ENCODE results near the gene RDH12. TPM values are rescaled to one million over a fixed set of nuclear protein-coding genes. Genes with fewer than 3 reads are reported as not detected.
A peak's percentile ranks its signal among the peaks of the same experiment; 100 is the strongest.
"Not testable (repeated sequence)": the region's sequence is repeated elsewhere in the genome, so short reads cannot be mapped to it uniquely, and the experiment has no call there.

RDH12 gene
- total RNA-seq, 1 experiment from 2014 or later: 0.38 TPM

DNA sequence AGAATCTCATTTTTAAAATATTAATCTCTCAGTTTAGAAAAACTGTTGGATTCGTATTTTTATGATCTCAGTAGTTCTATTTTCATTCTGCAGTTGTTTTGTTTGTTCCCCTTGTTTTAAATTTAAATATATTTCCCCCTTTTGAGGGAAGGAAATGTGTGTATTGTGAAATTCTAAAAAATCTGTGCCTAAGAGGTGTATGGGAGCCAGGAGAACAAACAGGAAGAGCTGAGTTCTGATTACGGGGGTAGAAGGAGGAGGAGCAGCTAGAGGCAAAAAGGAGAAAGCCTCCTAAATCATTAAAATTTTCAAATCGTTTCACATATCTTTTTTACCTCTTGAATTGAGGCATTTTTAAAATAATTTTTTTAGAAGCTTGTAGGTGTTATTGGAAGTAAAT, 2.3 kb downstream of the RDH12 start:
- intact Hi-C loops (cut with micrococcal nuclease; ENCODE audit: unreplicated experiment): loop anchor here (1.0 to 10.0 kb wide), 5 partner anchors 37 to 269 kb away; partner anchors contain the start of gene ARG2
- no peaks in the 10 kb centered on the region for H3K27me3 Mint-ChIP-seq (ENCODE audit: unreplicated experiment)
- H3K27ac Mint-ChIP-seq (ENCODE audit: unreplicated experiment): no peak overlapping the region
- no peak for TF ChIP-seq CTCF (IDR thresholded peaks at IDR 0.05; ENCODE audit: unreplicated experiment)
- H3K4me1 Mint-ChIP-seq (ENCODE audit: low read depth, unreplicated experiment): peaks cover 16% of the 10 kb centered on the region
- BruUV-seq (replicated peaks): no TSS peak
- H3K9me3 Mint-ChIP-seq (ENCODE audit: low read depth, unreplicated experiment): no peaks in the 10 kb centered on the region
- no peak for DNase-seq
- H3K4me3 Mint-ChIP-seq (ENCODE audit: low read depth, unreplicated experiment): no peak overlapping the region
- no peaks in the 10 kb centered on the region for H3K36me3 Mint-ChIP-seq (ENCODE audit: insufficient read depth, unreplicated experiment)
- CTCF ChIA-PET: interaction anchor here (1.0 to 2.3 kb wide), 22 partner anchors 9 to 542 kb away, joined by 3 to 31 read pairs (median 6); partner anchors contain the start of genes ARG2, PIGH, PLEKHH1 and RDH11

DNA sequence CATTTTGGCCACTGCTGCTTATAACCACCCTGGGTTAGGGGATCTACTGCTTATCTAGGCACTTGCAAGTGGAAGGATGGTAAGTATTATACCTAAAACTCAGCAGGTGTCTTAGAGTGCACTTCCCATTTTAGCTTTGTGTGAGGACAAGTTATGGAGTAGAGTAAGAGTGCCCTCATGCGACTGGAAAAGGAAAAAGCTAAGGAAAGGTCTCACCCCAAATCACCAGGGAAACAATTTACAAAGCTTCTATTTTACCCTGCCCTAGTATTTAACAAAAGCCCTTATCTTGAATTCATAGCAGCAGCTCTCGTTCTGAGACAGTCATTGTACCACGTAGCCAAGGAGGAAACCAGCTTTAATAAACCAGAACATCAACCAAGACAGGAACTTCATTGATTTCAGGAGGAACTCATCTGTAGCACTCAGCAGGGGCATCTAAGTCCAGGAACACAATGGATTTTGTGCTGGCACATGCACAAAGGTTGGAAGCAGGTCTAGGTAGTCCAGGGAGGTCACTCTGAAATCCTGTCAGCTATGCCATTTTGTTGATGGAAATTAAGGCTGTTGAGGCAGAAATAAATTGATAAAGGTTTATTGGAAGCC, 2.9 kb downstream of the RDH12 start:
- TF ChIP-seq CTCF (IDR thresholded peaks at IDR 0.05; ENCODE audit: unreplicated experiment): peak; percentile 50
- H3K27me3 Mint-ChIP-seq (ENCODE audit: unreplicated experiment): no peaks in the 10 kb centered on the region
- peaks cover 16% of the 10 kb centered on the region for H3K4me1 Mint-ChIP-seq (ENCODE audit: low read depth, unreplicated experiment)
- peak overlapping the region; percentile 78 for H3K27ac Mint-ChIP-seq (ENCODE audit: unreplicated experiment)
- CTCF ChIA-PET: interaction anchor here (0.6 to 2.3 kb wide), 24 partner anchors 10 to 542 kb away, joined by 3 to 31 read pairs (median 5); partner anchors contain the start of genes ARG2, PIGH, PLEKHH1 and RDH11
- peak; percentile 62 for DNase-seq
- H3K9me3 Mint-ChIP-seq (ENCODE audit: low read depth, unreplicated experiment): no peaks in the 10 kb centered on the region
- peak overlapping the region; percentile 49 for H3K4me3 Mint-ChIP-seq (ENCODE audit: low read depth, unreplicated experiment)
- BruUV-seq (replicated peaks): no TSS peak
- intact Hi-C loops (cut with micrococcal nuclease; ENCODE audit: unreplicated experiment): loop anchor here (1.0 to 10.0 kb wide), 5 partner anchors 37 to 270 kb away; partner anchors contain the start of gene ARG2
- no peaks in the 10 kb centered on the region for H3K36me3 Mint-ChIP-seq (ENCODE audit: insufficient read depth, unreplicated experiment)

- H3K36me3 Mint-ChIP-seq (ENCODE audit: insufficient read depth, unreplicated experiment): no peaks in the 10 kb centered on the region
- CTCF ChIA-PET: interaction anchor here (0.6 to 2.3 kb wide), 15 partner anchors 10 to 278 kb away, joined by 3 to 31 read pairs (median 15); partner anchors contain the start of genes ARG2, PIGH, PLEKHH1 and RDH11
- no peaks in the 10 kb centered on the region for H3K9me3 Mint-ChIP-seq (ENCODE audit: low read depth, unreplicated experiment)
- H3K4me3 Mint-ChIP-seq (ENCODE audit: low read depth, unreplicated experiment): no peak overlapping the region
- DNase-seq: peak; percentile 44
- H3K4me1 Mint-ChIP-seq (ENCODE audit: low read depth, unreplicated experiment): peaks cover 16% of the 10 kb centered on the region
- no TSS peak for BruUV-seq (replicated peaks)
- H3K27ac Mint-ChIP-seq (ENCODE audit: unreplicated experiment): peak overlapping the region; percentile 78
- no peaks in the 10 kb centered on the region for H3K27me3 Mint-ChIP-seq (ENCODE audit: unreplicated experiment)
- no peak for TF ChIP-seq CTCF (IDR thresholded peaks at IDR 0.05; ENCODE audit: unreplicated experiment)
- intact Hi-C loops (cut with micrococcal nuclease; ENCODE audit: unreplicated experiment): loop anchor here (2.0 to 10.0 kb wide), 2 partner anchors 86 to 270 kb away; partner anchors contain the start of gene ARG2
These were observed 3.5 kb downstream of the RDH12 start for GRCh38 chr14:67705211-67705610.

DNA sequence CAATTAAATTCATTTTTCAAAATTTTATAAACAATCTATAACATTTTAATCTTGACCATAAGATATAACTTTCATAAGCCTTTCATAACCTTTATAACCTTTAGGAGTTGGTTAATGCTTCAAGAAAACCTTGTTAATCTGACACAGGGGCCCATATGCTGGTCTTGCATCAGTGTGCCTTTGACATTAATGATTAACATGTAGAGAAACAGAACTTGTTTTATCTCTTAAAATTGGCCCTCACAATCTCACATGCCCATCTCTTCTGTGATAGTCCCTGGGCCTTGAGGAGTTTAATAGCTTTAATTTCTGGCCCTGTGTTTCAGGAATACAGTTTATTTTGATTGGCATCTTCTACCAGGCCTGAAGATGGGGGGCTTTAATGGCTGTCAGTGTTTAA, 7.7 kb downstream of the RDH12 start:
- BruUV-seq (replicated peaks); CTCF ChIA-PET; H3K4me3 Mint-ChIP-seq (ENCODE audit: low read depth, unreplicated experiment); H3K27ac Mint-ChIP-seq (ENCODE audit: unreplicated experiment); H3K9me3 Mint-ChIP-seq (ENCODE audit: low read depth, unreplicated experiment); H3K36me3 Mint-ChIP-seq (ENCODE audit: insufficient read depth, unreplicated experiment); H3K27me3 Mint-ChIP-seq (ENCODE audit: unreplicated experiment); DNase-seq: not testable (repeated sequence)
- peaks cover 12% of the 10 kb centered on the region for H3K4me1 Mint-ChIP-seq (ENCODE audit: low read depth, unreplicated experiment)
- intact Hi-C loops (cut with micrococcal nuclease; ENCODE audit: unreplicated experiment): loop anchor here (10.0 kb wide), 1 partner anchor 275 kb away; no protein-coding TSS in a partner anchor

DNA sequence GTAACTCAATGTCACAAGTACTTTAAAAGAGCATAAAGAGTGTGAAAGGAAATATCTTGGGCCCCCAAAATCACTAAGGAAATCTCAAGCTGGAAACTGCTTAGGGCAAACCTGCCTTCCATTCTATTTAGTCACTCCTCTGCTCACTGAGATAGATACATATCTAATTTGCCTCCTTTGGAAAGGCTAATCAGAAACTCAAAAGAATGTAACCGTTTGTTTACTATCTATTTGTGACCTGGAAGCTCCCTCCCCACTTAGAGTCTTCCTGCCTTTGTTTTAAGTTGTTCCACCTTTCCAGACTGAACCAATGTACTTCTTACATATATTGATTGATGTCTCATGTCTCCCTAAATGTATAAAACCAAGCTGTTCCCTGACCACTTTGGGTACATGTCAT, 8.1 kb downstream of the RDH12 start:
- H3K27me3 Mint-ChIP-seq (ENCODE audit: unreplicated experiment); H3K4me1 Mint-ChIP-seq (ENCODE audit: low read depth, unreplicated experiment); H3K9me3 Mint-ChIP-seq (ENCODE audit: low read depth, unreplicated experiment); BruUV-seq (replicated peaks); CTCF ChIA-PET; H3K4me3 Mint-ChIP-seq (ENCODE audit: low read depth, unreplicated experiment); H3K27ac Mint-ChIP-seq (ENCODE audit: unreplicated experiment); H3K36me3 Mint-ChIP-seq (ENCODE audit: insufficient read depth, unreplicated experiment); DNase-seq: not testable (repeated sequence)
- intact Hi-C loops (cut with micrococcal nuclease; ENCODE audit: unreplicated experiment): loop anchor here (10.0 kb wide), 1 partner anchor 275 kb away; no protein-coding TSS in a partner anchor

Data from Calu3 (cell line).